Prostate gland (tissue), 2 donors: ENCODE measurements around the gene NRXN3.

Experiments
- CTCF ChIP-seq, 4 experiments: fragments of 200-600 bp in 2 of 4; fragments of 450-650 bp in 2 of 4; sonication (generic) in 2 of 4; IDR thresholded peaks; 1 replicate in 3 of 4; 2 replicates in 1 of 4; pipeline ENCODE4 v1.5.1; 2016 to 2019; ENCODE audit warnings: antibody characterized with exemption in 4 of 4, mild to moderate bottlenecking in 2 of 4, moderate library complexity in 2 of 4
- POLR2A ChIP-seq: fragments of 450-650 bp; IDR thresholded peaks from one replicate; pipeline ENCODE4 v1.6.1; 2016; ENCODE audit warnings: antibody characterized with exemption, mild to moderate bottlenecking

- TF ChIP-seq CTCF (IDR thresholded peaks at IDR 0.05) (no peak), POLR2A (no peak)
Observed at GRCh38 chr14:78367355-78367754, 197.2 kb downstream of the NRXN3 start.
